CD4-positive, alpha-beta T cell treated with Interleukin-15 for 4 hours (primary cell): ENCODE measurements around the gene KIDINS220.

Experiments
- DNase-seq: peaks from one replicate; pipeline ENCODE4 v3.0.0-alpha.2; 2020; ENCODE audit warnings: low spot score

KIDINS220 gene

GRCh38 chr2:8836971-8837794 is at the start of gene KIDINS220:
Gene KIDINS220, minus strand, starts transcription at chr2:8837613. Its CDS starts 10,520 bp downstream, at chr2:8827093.
- DNase-seq = peak; percentile 88

GRCh38 chr2:8886876-8887275 is 49.5 kb upstream of the KIDINS220 start:
- DNase-seq = no peak

GRCh38 chr2:8886202-8886518 is 48.7 kb upstream of the KIDINS220 start:
- DNase-seq = no peak

GRCh38 chr2:8885449-8886201 is 48.2 kb upstream of the KIDINS220 start:
- DNase-seq = no peak

GRCh38 chr2:8884812-8885211 is 47.4 kb upstream of the KIDINS220 start:
- no peak for DNase-seq

- no peak for DNase-seq
Observed at GRCh38 chr2:8882094-8882493, 44.7 kb upstream of the KIDINS220 start.

GRCh38 chr2:8877894-8878293 is 40.5 kb upstream of the KIDINS220 start:
- DNase-seq = no peak

- no peak for DNase-seq
Observed at GRCh38 chr2:8877332-8877731, 39.9 kb upstream of the KIDINS220 start.

- no peak for DNase-seq
Observed at GRCh38 chr2:8876628-8877027, 39.2 kb upstream of the KIDINS220 start.

- peak; percentile 16 for DNase-seq
Observed at GRCh38 chr2:8872821-8873432, 35.5 kb upstream of the KIDINS220 start.

- no peak for DNase-seq
Observed at GRCh38 chr2:8870441-8870840, 33.0 kb upstream of the KIDINS220 start.

GRCh38 chr2:8867363-8867762 is 29.9 kb upstream of the KIDINS220 start:
- no peak for DNase-seq

GRCh38 chr2:8863331-8863953 is 26.0 kb upstream of the KIDINS220 start:
- no peak for DNase-seq

- DNase-seq = no peak
Observed at GRCh38 chr2:8862230-8862629, 24.8 kb upstream of the KIDINS220 start.

- no peak for DNase-seq
Observed at GRCh38 chr2:8861797-8862196, 24.4 kb upstream of the KIDINS220 start.

- DNase-seq = no peak
Observed at GRCh38 chr2:8860239-8860638, 22.8 kb upstream of the KIDINS220 start.

GRCh38 chr2:8858910-8859309 is 21.5 kb upstream of the KIDINS220 start:
- no peak for DNase-seq

- DNase-seq = no peak
Observed at GRCh38 chr2:8858264-8858663, 20.9 kb upstream of the KIDINS220 start.

- DNase-seq = no peak
Observed at GRCh38 chr2:8857709-8858108, 20.3 kb upstream of the KIDINS220 start.

GRCh38 chr2:8856176-8856575 is 18.8 kb upstream of the KIDINS220 start:
- no peak for DNase-seq

GRCh38 chr2:8855010-8855409 is 17.6 kb upstream of the KIDINS220 start:
- no peak for DNase-seq

- no peak for DNase-seq
Observed at GRCh38 chr2:8853426-8853825, 16.0 kb upstream of the KIDINS220 start.
